ENCODE measurements around the gene GRIFIN. TPM values are rescaled to one million over a fixed set of nuclear protein-coding genes. Genes with fewer than 3 reads are reported as not detected.

The GRIFIN gene
- total RNA-seq, 1 donor from 2014 or later, result not detected

DNA sequence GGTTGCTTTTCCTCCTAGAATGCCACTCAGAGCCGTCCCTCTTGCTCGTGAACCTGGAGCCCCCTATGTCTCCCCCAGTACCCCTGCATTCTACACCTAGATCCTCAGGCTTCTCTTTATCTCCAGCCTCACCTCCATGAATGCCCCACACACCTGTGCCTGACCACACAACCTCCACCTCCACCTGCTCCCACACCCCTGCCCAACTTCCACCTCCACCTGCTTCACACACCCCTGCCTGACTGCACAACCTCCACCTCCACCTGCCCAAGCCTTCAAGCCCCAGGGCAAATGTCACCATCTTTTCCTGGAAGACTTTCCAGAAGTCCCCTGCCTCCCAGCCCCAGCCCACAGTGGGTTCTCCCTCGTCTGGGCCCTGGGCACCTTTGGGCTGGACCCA lies 36.5 kb upstream of the GRIFIN start:
- DNase-seq (ENCODE audit: low read depth in 2 of 2), result no peak

DNA sequence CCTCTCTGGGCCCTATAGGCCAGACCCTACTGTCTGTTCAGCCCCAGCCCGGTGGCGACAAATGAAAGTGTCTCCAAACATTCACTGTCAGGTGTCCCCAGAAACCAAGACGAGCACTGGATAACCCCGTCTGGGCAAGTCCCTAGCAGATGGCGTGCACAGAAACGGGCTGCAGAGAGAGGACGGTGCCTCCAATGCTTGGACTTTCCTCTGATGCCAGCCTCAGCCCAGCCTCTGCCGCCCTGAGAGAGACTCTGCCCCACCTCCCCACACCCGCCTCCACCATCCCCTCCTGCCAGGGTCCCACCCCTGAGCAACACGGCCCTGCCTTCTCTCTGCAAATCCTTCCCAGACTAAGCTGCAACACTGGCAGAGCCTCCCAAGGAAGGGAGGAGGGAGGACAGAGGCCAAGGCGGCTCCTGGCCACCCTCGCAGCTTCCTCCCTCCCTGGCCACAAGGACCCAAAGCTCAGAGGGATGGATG lies 36.0 kb upstream of the GRIFIN start:
- no peak for DNase-seq (ENCODE audit: low read depth in 2 of 2)

- no peak for DNase-seq (ENCODE audit: low read depth in 2 of 2)
Measured at GRCh38 chr7:2511769-2512168, 35.6 kb upstream of the GRIFIN start.

- DNase-seq (ENCODE audit: low read depth in 2 of 2), result peak; percentile 25 to 65
Measured at GRCh38 chr7:2510909-2511768, 34.9 kb upstream of the GRIFIN start.

DNA sequence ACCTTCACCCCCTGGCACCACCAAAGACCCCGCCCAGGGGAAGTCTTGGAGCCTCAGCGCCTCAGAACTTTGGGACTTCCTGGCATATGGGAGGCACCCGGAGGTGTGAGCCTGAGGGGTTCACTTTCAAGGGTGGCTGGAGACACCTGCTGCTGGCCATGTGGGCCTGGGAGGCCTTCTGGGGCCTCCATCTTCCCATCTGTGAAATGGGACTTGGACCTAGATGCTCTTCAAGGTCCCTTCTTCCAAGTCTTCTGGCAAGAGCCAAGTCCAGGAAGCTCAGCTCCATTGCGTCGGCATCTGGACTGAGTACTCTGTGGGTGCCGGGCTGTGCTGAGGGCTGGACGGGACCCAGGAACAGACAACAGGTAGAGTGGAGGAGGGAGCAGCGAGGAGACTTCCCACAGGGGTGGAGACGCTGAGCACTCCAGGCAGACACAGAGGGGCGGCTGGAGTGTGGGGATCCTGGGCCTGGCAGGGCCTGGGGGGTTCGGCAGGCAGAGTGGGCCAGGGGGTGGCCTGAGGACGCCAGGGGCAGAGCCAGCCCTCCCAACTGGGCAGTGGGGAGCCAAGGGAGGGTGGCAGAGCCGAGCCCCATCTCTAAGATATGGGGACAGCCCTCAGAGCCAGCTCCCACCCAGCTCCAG lies 34.1 kb upstream of the GRIFIN start:
- no peak for DNase-seq (ENCODE audit: low read depth in 2 of 2)

GRCh38 chr7:2509298-2509906 lies 33.2 kb upstream of the GRIFIN start:
- no peak for DNase-seq (ENCODE audit: low read depth in 2 of 2)

- DNase-seq (ENCODE audit: low read depth in 2 of 2), result peak in 1 of 2 donors; percentile 51
Measured at GRCh38 chr7:2508327-2509215, 32.4 kb upstream of the GRIFIN start.

DNA sequence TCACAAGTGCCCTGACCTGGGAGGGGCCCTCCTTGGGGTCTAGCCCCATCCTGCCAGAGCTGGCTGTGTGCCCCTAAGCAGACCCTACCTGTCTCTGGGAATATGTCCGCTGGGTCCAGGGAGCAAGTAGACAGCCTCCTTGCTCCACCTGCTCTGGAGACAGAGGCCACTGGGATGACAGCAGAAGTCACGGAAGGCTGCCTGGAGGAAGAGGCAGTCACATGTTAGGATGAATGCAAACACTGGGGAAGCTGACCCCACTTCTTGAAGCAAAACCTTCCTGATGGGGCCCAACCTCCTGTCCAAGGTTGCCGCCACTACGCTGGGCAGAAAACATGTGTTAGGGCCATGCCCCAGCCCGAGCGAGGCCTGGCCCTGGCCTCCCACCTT lies 31.7 kb upstream of the GRIFIN start:
- no peak for DNase-seq (ENCODE audit: low read depth in 2 of 2)

DNA sequence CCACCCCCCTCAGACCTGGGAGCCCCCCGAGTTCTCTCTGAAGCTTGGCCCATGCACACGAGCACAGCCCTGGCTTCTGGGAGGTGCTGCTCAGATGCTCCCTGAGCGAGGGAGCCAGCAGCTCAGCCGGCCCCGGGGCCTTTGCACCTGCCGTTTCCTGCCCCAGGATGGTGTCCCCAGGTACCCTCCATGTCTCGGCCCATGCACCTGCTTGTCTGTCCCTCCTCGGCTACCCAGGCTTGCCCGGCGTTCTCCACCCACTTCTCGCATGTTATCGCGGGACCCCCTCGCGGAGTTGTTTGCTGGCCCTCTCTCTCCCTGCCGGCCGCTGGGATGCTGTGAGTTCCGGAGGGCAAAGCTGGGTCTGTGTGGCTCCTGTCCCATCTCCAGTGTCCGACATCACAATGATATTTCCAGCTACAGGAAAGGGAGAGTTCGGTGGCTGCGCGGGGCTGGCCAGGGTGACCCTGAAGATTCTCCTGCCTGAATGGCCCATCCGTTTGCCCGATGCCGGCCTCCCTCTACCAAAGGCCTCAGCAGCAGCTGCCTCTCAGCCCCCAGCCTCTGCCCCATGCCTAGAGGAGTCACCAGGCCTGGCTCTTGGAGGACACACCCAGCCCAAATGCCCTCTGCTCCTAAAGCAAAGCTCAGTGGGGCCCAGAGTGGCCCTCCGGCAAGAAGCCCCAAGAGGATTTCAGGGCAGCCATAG lies 31.2 kb upstream of the GRIFIN start:
- DNase-seq (ENCODE audit: low read depth in 2 of 2), result no peak

DNA sequence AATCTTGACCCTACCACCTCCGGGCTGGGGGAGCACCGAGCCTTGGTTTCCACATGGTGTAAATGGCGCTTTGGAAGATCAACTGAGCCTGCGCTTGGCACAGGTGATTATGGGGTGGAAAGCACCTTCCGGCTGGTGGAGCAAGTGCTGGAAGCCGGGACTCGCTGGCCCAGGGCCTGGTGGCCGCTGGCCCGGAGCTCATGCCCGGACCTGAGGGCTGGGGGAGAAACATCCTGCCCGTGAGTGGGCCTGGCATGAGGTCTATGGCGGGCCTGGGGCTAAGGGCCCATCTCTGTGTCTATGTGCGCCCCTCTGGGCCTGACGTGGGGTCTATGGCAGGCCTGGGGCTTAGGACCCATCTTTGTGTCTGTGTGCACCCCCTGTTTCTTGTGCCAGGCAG lies 29.2 kb upstream of the GRIFIN start:
- DNase-seq (ENCODE audit: low read depth in 2 of 2), result no peak

DNA sequence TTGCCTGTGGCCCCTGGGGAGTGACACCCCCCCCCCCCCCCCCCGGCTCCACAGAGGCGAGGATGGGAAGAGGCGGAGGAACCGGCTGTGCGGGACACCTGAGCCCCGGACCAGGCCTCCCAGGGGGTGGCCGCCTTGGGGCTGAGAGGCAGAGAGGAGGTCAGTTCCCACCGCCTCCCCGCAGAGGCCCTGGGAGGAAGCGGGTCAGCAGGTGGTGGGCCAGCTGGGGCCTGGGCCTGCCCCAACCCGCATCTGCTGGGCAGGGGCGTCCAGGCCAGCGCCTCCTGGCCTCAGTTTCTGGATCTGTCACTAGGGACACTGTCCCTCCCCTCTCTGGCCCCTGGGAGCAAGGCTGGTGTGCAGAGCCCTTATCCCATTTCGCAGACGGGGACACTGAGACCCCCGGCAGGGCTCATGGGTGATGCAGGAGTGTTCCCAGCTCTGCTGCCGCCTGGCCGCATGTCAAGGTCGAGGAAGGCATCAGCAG lies 28.7 kb upstream of the GRIFIN start:
- no peak for DNase-seq (ENCODE audit: low read depth in 2 of 2)

DNA sequence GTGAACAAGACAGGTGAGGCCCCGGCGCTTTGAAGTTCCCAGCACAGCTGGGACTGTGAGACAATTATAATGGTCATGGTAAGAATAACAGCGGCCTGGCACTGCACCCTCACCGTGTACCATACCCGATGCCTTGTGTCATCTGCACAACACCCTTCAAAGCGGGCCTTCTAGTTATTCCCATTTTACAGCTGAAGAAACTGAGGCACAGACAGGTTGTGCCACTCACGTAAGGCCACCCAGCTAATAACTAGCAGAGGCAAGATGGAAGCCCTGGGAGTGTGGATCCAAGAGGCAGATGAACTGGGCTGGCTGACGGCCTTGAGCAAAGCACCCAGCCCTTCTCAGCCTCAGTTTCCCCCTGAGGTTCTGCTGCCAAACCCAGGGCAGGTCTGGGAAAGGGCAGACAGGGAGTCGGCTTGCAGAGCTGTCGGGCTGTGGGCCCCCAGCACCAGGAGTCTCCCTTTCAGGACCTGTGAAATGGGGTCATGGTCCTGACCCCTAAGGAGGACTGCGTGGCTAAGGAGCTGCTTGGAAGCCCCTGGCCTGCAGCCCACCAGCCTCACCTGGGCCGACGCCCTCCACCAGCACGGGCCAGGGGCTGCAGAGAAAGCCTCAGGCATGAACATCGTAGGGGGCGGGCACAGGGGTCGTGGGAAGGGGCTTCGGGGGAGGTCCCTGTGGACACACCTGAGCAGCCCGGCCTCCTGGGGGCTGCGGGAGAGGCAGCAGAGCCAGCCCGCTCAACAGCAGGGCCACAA lies 28.1 kb upstream of the GRIFIN start:
- no peak for DNase-seq (ENCODE audit: low read depth in 2 of 2)

DNA sequence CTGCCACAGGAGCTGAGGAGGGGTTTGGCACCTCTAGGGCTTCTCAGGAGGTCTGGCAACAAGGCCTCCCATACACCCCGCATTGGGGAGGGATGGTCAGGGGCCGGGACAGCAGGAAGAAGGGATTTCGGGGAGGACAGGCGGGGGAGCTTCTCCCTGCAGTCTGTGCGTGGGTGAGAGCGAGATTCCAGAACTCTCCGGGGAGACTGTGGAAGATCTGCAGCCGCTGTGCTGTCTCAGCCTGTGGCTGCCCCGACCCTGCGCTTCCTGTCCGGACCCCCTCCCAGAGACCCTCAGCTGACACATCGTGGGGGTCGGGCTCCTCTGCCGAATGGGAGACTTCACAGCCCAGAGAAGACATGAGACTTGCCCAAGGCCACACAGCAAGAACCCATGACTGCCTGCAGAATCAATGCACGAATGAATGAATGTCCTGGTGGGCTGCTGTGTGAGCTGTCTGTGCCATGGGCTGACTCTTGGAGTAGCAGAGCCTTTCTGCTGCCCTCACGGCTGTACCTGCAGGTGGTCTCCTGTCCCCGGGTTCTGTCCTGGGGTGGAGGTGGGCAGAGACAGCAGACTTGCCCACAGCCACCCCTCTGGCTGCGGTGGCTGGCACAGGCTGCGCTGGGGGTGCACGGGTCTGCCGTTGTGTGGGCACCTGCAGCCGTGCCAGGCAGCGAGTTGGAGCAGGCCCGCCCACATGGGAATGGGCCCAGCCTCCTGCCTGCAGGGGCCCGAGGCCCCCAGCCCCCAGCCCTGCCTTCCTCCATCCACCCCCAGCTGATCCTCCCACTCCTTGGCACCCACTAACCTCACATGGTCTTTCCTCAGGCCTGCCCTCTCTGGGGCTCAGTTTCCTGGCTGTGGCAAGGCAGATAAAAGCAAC lies 27.1 kb upstream of the GRIFIN start:
- no peak for DNase-seq (ENCODE audit: low read depth in 2 of 2)

GRCh38 chr7:2502647-2502966 lies 26.4 kb upstream of the GRIFIN start:
- DNase-seq (ENCODE audit: low read depth in 2 of 2), result no peak

GRCh38 chr7:2501947-2502646 lies 25.9 kb upstream of the GRIFIN start:
- no peak for DNase-seq (ENCODE audit: low read depth in 2 of 2)

- DNase-seq (ENCODE audit: low read depth in 2 of 2), result no peak
Measured at GRCh38 chr7:2500701-2501100, 24.5 kb upstream of the GRIFIN start.

DNA sequence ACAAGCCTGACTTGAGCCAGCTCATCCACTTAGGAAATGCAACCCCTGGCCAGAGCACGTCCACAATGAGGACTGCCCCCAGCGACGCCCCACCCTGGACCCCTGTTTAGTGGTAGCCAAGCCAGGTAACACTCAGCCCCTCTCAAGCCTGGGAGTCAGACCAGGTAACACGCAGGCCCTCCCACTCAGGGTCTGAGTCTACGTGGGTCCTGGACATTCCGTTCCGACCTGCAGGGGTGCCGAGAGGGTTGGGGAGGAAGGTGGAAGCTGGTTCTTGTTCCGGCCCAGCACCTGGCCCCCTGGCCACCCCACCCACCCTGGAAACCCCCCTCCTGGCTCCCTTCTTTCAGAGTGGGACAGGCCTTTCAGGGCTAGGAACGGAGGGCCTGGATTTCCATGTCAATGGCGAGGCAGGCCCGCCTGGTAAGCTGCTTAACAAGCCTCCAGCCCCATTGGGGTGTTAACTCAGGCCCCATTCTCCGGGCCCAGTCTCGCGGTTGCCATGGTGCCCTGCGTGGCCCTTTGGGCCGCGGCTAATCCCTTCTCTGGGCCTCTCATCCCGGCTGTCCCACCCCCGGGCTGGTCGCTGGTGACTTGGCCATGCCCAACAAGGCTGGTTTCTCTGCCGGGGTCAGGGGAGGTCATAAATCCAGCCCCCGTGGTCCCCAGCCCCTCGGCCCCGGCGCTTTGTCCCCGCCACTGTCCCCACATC lies 23.7 kb upstream of the GRIFIN start:
- DNase-seq (ENCODE audit: low read depth in 2 of 2), result no peak

DNA sequence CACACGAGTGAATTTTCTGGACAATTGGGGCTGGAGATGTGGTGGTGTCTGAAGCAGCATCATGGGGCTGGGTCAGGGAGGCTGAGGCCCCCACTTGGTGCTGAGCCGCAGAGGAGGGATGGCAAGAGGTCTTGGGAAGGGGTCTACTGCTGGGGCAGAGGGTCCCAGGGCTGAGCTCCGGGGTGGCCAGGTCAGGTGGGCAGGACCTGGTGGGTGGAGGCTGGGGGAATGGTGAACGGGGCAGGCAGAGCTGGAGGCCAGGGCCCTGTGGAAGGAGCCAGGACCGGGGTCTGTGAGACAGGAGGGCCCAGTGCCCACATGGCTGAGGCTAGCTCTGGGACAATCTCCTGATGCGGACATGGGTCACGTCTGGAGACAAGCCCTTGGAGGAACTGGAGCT lies 23.0 kb upstream of the GRIFIN start:
- DNase-seq (ENCODE audit: low read depth in 2 of 2), result no peak

Data from dermis microvascular lymphatic vessel endothelial cell (primary cell).